Left hindlimb (tissue), 1 donor: ENCODE measurements around the gene XPR1.

Experiments used
- DNase-seq: peaks from one replicate; pipeline ENCODE4 v3.0.0-alpha.2; 2018

XPR1 gene

DNA sequence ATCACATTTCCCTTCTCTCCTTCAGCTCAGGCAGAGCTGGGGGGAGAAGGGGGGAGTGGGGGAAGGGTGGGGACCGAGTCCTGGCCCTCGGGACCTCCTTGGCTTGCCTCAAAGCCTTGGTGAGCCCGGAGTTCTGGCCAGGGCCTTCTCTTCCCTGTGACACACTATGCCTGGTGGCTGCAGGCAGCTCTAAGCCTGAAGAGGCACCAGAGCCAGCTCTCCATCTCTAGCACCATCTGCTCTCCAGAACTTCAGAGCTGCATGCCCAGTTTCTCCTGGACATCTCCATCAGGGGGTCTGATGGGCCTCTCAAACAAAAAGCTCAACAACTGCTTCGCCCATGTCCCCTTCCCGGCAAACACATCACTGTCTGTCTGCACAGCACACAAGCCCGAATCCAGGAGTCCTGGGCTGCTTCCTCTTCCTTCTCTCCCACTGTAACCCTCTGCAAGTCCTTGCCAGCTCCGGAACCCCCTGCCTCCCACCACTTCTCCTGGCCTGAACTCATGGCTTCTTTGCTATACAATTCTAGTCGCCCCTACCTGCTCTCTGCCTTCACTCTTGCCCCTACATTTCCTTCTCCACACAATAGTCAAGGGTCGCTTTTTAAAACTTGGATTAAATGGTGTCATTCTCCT, 307.4 kb downstream of the XPR1 start:
- DNase-seq, result no peak

- DNase-seq, result no peak
Measured at GRCh38 chr1:180939711-180940103, 307.9 kb downstream of the XPR1 start.
